Lower lobe of right lung (tissue), 2 donors: Measurements from ENCODE around the gene CELSR1. TPM values are rescaled to one million over a fixed set of nuclear protein-coding genes. Genes with fewer than 3 reads are reported as not detected.
"Not testable (repeated sequence)": the region's sequence is repeated elsewhere in the genome, so short reads cannot be mapped to it uniquely, and the experiment has no call there.

Source experiments
- ATAC-seq, 2 donors: fragments of 200-7000 bp; cut with Tn5 transposase; one replicate each; pipeline ENCODE4 v1.9.1; 2020 to 2022; ENCODE audit warnings: mild to moderate bottlenecking in 2 of 2, moderate library complexity in 2 of 2
- DNase-seq: peaks from one replicate; pipeline ENCODE4 v3.0.0-alpha.2; 2020
- H3K27ac ChIP-seq: fragments of 200-600 bp; one replicate; pipeline ENCODE4 v1.8.0; 2022
- H3K27me3 ChIP-seq: fragments of 200-600 bp; one replicate; pipeline ENCODE4 v1.8.0; 2022; ENCODE audit warnings: low read depth
- H3K36me3 ChIP-seq: fragments of 200-600 bp; one replicate; pipeline ENCODE4 v1.8.0; 2022; ENCODE audit warnings: mild to moderate bottlenecking
- H3K4me1 ChIP-seq: fragments of 200-600 bp; one replicate; pipeline ENCODE4 v1.8.0; 2022
- H3K4me3 ChIP-seq: fragments of 200-600 bp; one replicate; pipeline ENCODE4 v1.8.0; 2022; ENCODE audit warnings: mild to moderate bottlenecking
- H3K9me3 ChIP-seq: fragments of 200-600 bp; one replicate; pipeline ENCODE4 v1.8.0; 2022
- CTCF ChIP-seq: fragments of 200-600 bp; IDR thresholded peaks from one replicate; pipeline ENCODE4 v1.8.0; 2022; ENCODE audit warnings: antibody characterized with exemption, mild to moderate bottlenecking
- intact Hi-C: fragments of 100-400 bp; cut with DNase I; formaldehyde crosslinking; loops from one replicate; pipeline ENCODE4 v1.11.0; 2022
- total RNA-seq: library from RNA; stranded (reverse); fragmentation: NEBNext Ultra II Directional; extraction: Animal tissue kit (Norgen Biotek cat#: 25700); gene quantifications from one replicate; pipeline ENCODE4 v1.2.1, GENCODE V29; 2021
- donor health status: DM: no; HTN: yes; CAD: no; lungs with severe emphysema.

Gene CELSR1
- total RNA-seq, 1 donor from 2014 or later = 51.8 TPM

- no peaks in the 10 kb centered on the region for H3K9me3 ChIP-seq
- peaks cover under 1% of the 10 kb centered on the region for H3K27me3 ChIP-seq
- no peak for ATAC-seq
- no peak for DNase-seq
- H3K36me3 ChIP-seq = no peaks in the 10 kb centered on the region
- no peak overlapping the region for H3K4me3 ChIP-seq
- intact Hi-C loops = no loop called here
- H3K4me1 ChIP-seq = no peaks in the 10 kb centered on the region
- H3K27ac ChIP-seq = no peak overlapping the region
- no peak for TF ChIP-seq CTCF
These were observed 18.7 kb downstream of the CELSR1 start for GRCh38 chr22:46518542-46519325.

GRCh38 chr22:46518038-46518437 is 19.4 kb downstream of the CELSR1 start:
- H3K27ac ChIP-seq = no peak overlapping the region
- H3K4me1 ChIP-seq = no peaks in the 10 kb centered on the region

GRCh38 chr22:46517255-46517761 is 20.1 kb downstream of the CELSR1 start:
- Histone ChIP-seq H3K36me3 (no peaks in the 10 kb centered on the region), H3K27me3 (no peaks in the 10 kb centered on the region), H3K4me3 (no peak overlapping the region), H3K9me3 (no peaks in the 10 kb centered on the region), H3K4me1 (no peaks in the 10 kb centered on the region), H3K27ac (no peak overlapping the region)
- TF ChIP-seq CTCF = no peak
- peak; percentile 52 for DNase-seq
- peak in 1 of 2 donors; percentile 18 for ATAC-seq
- intact Hi-C loops = no loop called here

More at GRCh38 chr22:46518038-46518437, 19.4 kb downstream of the CELSR1 start:
- intact Hi-C loops = no loop called here
- no peak for TF ChIP-seq CTCF
- ATAC-seq (no peak), DNase-seq (no peak)
- Histone ChIP-seq H3K9me3 (no peaks in the 10 kb centered on the region), H3K36me3 (no peaks in the 10 kb centered on the region), H3K27me3 (no peaks in the 10 kb centered on the region), H3K4me3 (no peak overlapping the region)

- no peaks in the 10 kb centered on the region for H3K36me3 ChIP-seq
- no peaks in the 10 kb centered on the region for H3K27me3 ChIP-seq
- intact Hi-C loops = no loop called here
- ATAC-seq (no peak), DNase-seq (no peak)
- H3K9me3 ChIP-seq = no peaks in the 10 kb centered on the region
- H3K4me3 ChIP-seq = no peak overlapping the region
- no peak overlapping the region for H3K27ac ChIP-seq
- H3K4me1 ChIP-seq = no peaks in the 10 kb centered on the region
- no peak for TF ChIP-seq CTCF
These were observed 20.8 kb downstream of the CELSR1 start for GRCh38 chr22:46516638-46517037.

GRCh38 chr22:46516112-46516487 is 21.3 kb downstream of the CELSR1 start:
- H3K27ac ChIP-seq, H3K4me1 ChIP-seq, H3K27me3 ChIP-seq, ATAC-seq, H3K9me3 ChIP-seq, intact Hi-C loops, H3K4me3 ChIP-seq, H3K36me3 ChIP-seq, DNase-seq: not testable (repeated sequence)
